ENCODE results near the gene PARP2. TPM values are rescaled to one million over a fixed set of nuclear protein-coding genes. Genes with fewer than 3 reads are reported as not detected.
A peak's percentile ranks its signal among the peaks of the same experiment; 100 is the strongest.
"Not testable (repeated sequence)": the region's sequence is repeated elsewhere in the genome, so short reads cannot be mapped to it uniquely, and the experiment has no call there.

The PARP2 gene
- total RNA-seq, 2 experiments from 2014 or later, result 42.9 to 46.5 TPM

- H3K36me3 Mint-ChIP-seq, result peaks cover 26% of the 10 kb centered on the region
Measured at GRCh38 chr14:20332788-20333493, 10.5 kb upstream of the PARP2 start, which contains the start of gene CCNB1IP1. TSS of gene CCNB1IP1 (minus strand) at chr14:20333279. CDS start at chr14:20316523, 16,756 bp downstream.

DNA sequence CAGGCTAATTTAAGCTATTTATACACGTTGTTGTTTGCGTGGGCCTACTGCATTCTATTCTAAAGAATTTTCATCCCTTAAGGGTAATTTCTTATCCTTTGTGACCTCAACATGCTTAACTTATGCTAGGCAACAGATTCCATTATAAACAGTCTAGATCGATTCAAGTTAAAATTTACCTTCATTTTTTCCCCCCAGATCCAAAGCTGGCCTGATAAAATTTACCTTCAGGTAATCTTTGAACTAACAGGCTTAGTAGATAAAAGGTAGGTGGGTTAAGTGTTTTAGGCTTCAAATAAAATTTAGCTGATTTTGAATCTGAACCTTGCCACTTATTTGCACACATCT is 10.0 kb upstream of the PARP2 start:
- Mint-ChIP-seq H3K9me3 (no peaks in the 10 kb centered on the region), H3K4me3 (peak overlapping the region; percentile 99), H3K27me3 (no peaks in the 10 kb centered on the region), H3K36me3 (peaks cover 26% of the 10 kb centered on the region), H3K27ac (peak overlapping the region; percentile 96), H3K4me1 (peaks cover 33% of the 10 kb centered on the region)
- no peak for DNase-seq

More at GRCh38 chr14:20332788-20333493, 10.5 kb upstream of the PARP2 start, which contains the start of gene CCNB1IP1:
- H3K9me3 Mint-ChIP-seq, result no peaks in the 10 kb centered on the region
- peak within 1 kb of the TSS; percentile 99 for H3K4me3 Mint-ChIP-seq
- peaks cover 36% of the 10 kb centered on the region for H3K4me1 Mint-ChIP-seq
- peak; percentile 31 for DNase-seq
- H3K27me3 Mint-ChIP-seq, result no peaks in the 10 kb centered on the region
- H3K27ac Mint-ChIP-seq, result peak within 1 kb of the TSS; percentile 96

- Mint-ChIP-seq H3K27me3 (no peaks in the 10 kb centered on the region), H3K4me1 (peaks cover 29% of the 10 kb centered on the region), H3K9me3 (no peaks in the 10 kb centered on the region), H3K36me3 (peaks cover 21% of the 10 kb centered on the region), H3K4me3 (no peak overlapping the region), H3K27ac (no peak overlapping the region)
- no peak for DNase-seq
Measured at GRCh38 chr14:20334017-20334416, 9.4 kb upstream of the PARP2 start.

GRCh38 chr14:20341032-20341431 is 2.4 kb upstream of the PARP2 start:
- not testable (repeated sequence) for H3K9me3 Mint-ChIP-seq, DNase-seq, H3K27ac Mint-ChIP-seq, H3K4me3 Mint-ChIP-seq, H3K27me3 Mint-ChIP-seq
- H3K36me3 Mint-ChIP-seq, result peaks cover 12% of the 10 kb centered on the region
- H3K4me1 Mint-ChIP-seq, result peaks cover 22% of the 10 kb centered on the region

DNA sequence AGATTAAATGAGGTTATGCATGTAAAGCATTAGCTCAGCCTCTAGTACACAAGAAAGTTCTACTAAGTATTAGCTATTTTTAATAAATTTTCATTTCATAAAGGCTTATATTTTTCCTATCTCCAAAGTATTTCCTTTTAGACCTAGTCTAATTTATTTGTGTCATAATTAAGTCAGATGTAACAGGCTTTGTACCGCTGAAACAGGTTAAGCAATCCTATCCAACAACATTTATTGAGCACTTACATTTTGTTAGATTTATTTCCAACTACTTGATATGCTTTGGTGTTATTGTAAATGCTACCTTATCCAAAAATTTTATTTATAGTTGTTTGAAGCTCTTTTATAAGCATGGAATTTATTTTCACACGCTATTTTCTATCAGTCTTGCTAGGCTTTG is 1.8 kb upstream of the PARP2 start:
- H3K36me3 Mint-ChIP-seq, result peaks cover 17% of the 10 kb centered on the region
- H3K27ac Mint-ChIP-seq, result no peak overlapping the region
- DNase-seq, result no peak
- H3K4me3 Mint-ChIP-seq, result peak overlapping the region; percentile 98
- no peaks in the 10 kb centered on the region for H3K9me3 Mint-ChIP-seq
- H3K27me3 Mint-ChIP-seq, result peaks cover 3% of the 10 kb centered on the region
- peaks cover 22% of the 10 kb centered on the region for H3K4me1 Mint-ChIP-seq

DNA sequence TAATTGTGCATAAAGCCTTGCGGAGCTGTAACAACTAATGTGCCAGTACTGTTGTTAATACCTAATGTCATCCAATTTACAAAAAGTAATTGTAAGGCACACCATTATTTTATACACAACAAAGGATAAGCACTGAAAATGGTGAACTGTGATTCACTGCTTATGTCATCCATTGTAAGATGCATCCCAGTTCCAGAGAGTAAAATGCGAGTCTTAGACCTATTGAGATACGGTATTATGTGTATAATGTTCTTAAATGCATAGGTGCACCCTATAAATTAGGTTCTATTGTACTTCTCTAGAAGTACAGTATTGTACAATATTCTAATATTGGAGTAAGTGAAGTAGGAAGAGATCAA is 406 bp downstream of the PARP2 start:
- no peaks in the 10 kb centered on the region for H3K9me3 Mint-ChIP-seq
- H3K36me3 Mint-ChIP-seq, result peaks cover 26% of the 10 kb centered on the region
- peak overlapping the region; percentile 94 for H3K27ac Mint-ChIP-seq
- no peak for DNase-seq
- peaks cover 22% of the 10 kb centered on the region for H3K4me1 Mint-ChIP-seq
- H3K4me3 Mint-ChIP-seq, result peak overlapping the region; percentile 98
- peaks cover 3% of the 10 kb centered on the region for H3K27me3 Mint-ChIP-seq

- H3K27ac Mint-ChIP-seq, result peak overlapping the region; percentile 9
- no peaks in the 10 kb centered on the region for H3K9me3 Mint-ChIP-seq
- H3K4me3 Mint-ChIP-seq, result no peak overlapping the region
- H3K4me1 Mint-ChIP-seq, result peaks cover 21% of the 10 kb centered on the region
- H3K27me3 Mint-ChIP-seq, result peaks cover 3% of the 10 kb centered on the region
- DNase-seq, result no peak
- H3K36me3 Mint-ChIP-seq, result peaks cover 31% of the 10 kb centered on the region
Measured at GRCh38 chr14:20345366-20345765, 1.9 kb downstream of the PARP2 start.

GRCh38 chr14:20346713-20347112 is 3.3 kb downstream of the PARP2 start:
- Mint-ChIP-seq H3K27me3 (peaks cover 3% of the 10 kb centered on the region), H3K27ac (no peak overlapping the region), H3K4me1 (peaks cover 21% of the 10 kb centered on the region), H3K36me3 (peaks cover 33% of the 10 kb centered on the region), H3K4me3 (no peak overlapping the region), H3K9me3 (no peaks in the 10 kb centered on the region)
- DNase-seq, result no peak

GRCh38 chr14:20347747-20348146 is 4.3 kb downstream of the PARP2 start:
- Mint-ChIP-seq H3K9me3 (no peaks in the 10 kb centered on the region), H3K4me3 (no peak overlapping the region), H3K36me3 (peaks cover 36% of the 10 kb centered on the region), H3K27me3 (peaks cover 3% of the 10 kb centered on the region), H3K27ac (no peak overlapping the region), H3K4me1 (peaks cover 21% of the 10 kb centered on the region)
- no peak for DNase-seq

DNA sequence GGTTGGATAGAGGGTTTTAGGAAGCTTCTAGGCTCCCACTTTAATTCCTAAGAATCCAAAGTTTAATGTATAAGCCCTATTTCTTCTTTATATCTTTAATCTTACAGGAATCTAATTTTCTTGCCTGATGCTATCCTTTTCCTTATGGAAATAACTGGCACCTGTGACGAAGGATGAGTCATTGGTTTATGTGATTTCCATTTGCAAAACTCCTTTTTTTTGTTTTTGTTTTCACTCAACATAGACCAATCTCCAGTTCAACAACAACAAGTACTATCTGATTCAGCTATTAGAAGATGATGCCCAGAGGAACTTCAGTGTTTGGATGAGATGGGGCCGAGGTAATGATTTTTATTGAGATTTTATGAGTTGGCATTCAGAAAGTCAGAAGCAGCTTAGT is 6.8 kb downstream of the PARP2 start:
- H3K4me1 Mint-ChIP-seq, result peaks cover 4% of the 10 kb centered on the region
- DNase-seq, result no peak
- H3K27ac Mint-ChIP-seq, result no peak overlapping the region
- H3K4me3 Mint-ChIP-seq, result no peak overlapping the region
- H3K36me3 Mint-ChIP-seq, result peaks cover 31% of the 10 kb centered on the region
- H3K9me3 Mint-ChIP-seq, result no peaks in the 10 kb centered on the region
- H3K27me3 Mint-ChIP-seq, result no peaks in the 10 kb centered on the region

DNA sequence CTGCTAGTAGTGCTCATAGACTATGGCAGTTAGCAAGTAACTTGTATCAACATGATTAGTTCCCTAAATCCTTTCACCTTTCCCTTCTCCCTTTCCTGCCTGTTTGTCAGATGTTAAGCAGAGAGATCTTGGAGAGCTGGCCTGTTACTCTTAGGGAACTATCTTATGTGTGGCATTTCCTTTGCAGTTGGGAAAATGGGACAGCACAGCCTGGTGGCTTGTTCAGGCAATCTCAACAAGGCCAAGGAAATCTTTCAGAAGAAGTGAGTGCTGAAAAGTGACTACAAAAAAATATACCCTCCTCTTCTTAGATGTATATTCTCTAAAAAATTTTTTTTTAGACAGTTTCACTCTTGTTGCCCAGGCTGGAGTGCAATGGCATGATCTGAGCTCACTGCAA is 7.4 kb downstream of the PARP2 start:
- Mint-ChIP-seq H3K4me1 (no peaks in the 10 kb centered on the region), H3K36me3 (peaks cover 27% of the 10 kb centered on the region), H3K9me3 (no peaks in the 10 kb centered on the region), H3K27me3 (no peaks in the 10 kb centered on the region), H3K27ac (no peak overlapping the region), H3K4me3 (no peak overlapping the region)
- no peak for DNase-seq

DNA sequence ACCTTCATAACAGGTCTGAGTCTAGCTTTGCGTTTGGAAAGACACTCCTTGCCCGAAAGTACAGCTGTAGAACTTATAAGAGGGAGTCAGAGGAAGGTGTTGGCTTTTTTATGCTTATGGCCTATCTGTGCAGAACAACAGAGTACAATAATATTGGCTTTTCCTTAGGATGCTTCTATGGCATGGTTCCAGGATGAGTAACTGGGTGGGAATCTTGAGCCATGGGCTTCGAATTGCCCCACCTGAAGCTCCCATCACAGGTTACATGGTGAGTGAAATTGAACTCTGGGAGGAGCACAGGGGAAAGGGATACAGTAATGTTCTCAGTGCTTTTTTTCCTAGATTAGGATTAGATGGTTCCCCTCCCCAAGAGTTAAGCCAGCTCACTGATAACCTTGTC is 13.0 kb downstream of the PARP2 start:
- H3K4me1 Mint-ChIP-seq, result peaks cover 8% of the 10 kb centered on the region
- H3K4me3 Mint-ChIP-seq, result no peak overlapping the region
- H3K9me3 Mint-ChIP-seq, result no peaks in the 10 kb centered on the region
- peaks cover 30% of the 10 kb centered on the region for H3K36me3 Mint-ChIP-seq
- H3K27me3 Mint-ChIP-seq, result no peaks in the 10 kb centered on the region
- DNase-seq, result no peak
- H3K27ac Mint-ChIP-seq, result peak overlapping the region; percentile 6

GRCh38 chr14:20358474-20358873 is 15.0 kb downstream of the PARP2 start:
- not testable (repeated sequence) for H3K4me3 Mint-ChIP-seq, H3K27me3 Mint-ChIP-seq, H3K4me1 Mint-ChIP-seq, DNase-seq, H3K9me3 Mint-ChIP-seq
- Mint-ChIP-seq H3K27ac (peak overlapping the region; percentile 63), H3K36me3 (peaks cover 30% of the 10 kb centered on the region)

GRCh38 chr14:20365928-20366327 is 22.5 kb downstream of the PARP2 start:
- Mint-ChIP-seq H3K27me3 (no peaks in the 10 kb centered on the region), H3K9me3 (peaks cover 2% of the 10 kb centered on the region), H3K36me3 (peaks cover 41% of the 10 kb centered on the region)

GRCh38 chr14:20372796-20373195 is 29.4 kb downstream of the PARP2 start:
- H3K9me3 Mint-ChIP-seq, result peaks cover 2% of the 10 kb centered on the region
- peaks cover 2% of the 10 kb centered on the region for H3K4me1 Mint-ChIP-seq
- H3K27me3 Mint-ChIP-seq, result no peaks in the 10 kb centered on the region
- no peak overlapping the region for H3K4me3 Mint-ChIP-seq
- no peak overlapping the region for H3K27ac Mint-ChIP-seq
- DNase-seq, result no peak
- peaks cover 23% of the 10 kb centered on the region for H3K36me3 Mint-ChIP-seq

More at GRCh38 chr14:20365928-20366327, 22.5 kb downstream of the PARP2 start:
- H3K4me3 Mint-ChIP-seq, result no peak overlapping the region
- peaks cover 15% of the 10 kb centered on the region for H3K4me1 Mint-ChIP-seq
- peak overlapping the region; percentile 26 for H3K27ac Mint-ChIP-seq
- DNase-seq, result no peak

- Mint-ChIP-seq H3K4me1 (no peaks in the 10 kb centered on the region), H3K4me3 (no peak overlapping the region), H3K9me3 (no peaks in the 10 kb centered on the region), H3K27ac (no peak overlapping the region), H3K27me3 (no peaks in the 10 kb centered on the region), H3K36me3 (peaks cover 4% of the 10 kb centered on the region)
- DNase-seq, result no peak
Measured at GRCh38 chr14:20375471-20375870, 32.0 kb downstream of the PARP2 start.

Measured in activated naive CD8-positive, alpha-beta T cell treated with anti-CD3 and anti-CD28 coated beads for 36 hours (primary cell).